Measurements from ENCODE around the gene ATXN2. TPM values are rescaled to one million over a fixed set of nuclear protein-coding genes. Genes with fewer than 3 reads are reported as not detected.

The ATXN2 gene
- total RNA-seq, 2 donors from 2014 or later = 81.0 to 109 TPM

DNA sequence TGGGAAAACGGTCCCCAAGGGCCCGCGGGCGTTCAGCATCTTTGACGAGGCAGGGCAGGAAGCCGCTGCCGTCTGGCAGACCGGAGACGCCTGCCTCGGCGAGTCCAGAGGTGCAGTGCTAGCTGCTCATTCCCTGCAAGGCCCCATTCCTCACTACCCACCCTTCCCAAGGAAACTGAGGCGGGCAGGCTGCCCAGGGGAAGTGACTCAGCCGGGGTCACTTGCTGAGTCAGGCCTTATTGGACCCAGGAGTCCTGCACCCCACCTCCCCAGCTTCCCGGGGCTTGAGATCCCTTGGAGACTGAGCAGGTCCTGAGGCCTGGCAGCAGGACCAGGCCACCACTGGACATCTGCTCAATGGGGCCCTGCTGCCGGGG lies 189.7 kb downstream of the ATXN2 start:
- Histone ChIP-seq H3K36me3 (no peaks in the 10 kb centered on the region), H3K27ac (peak overlapping the region; percentile 66 to 80), H3K9me3 (no peaks in the 10 kb centered on the region), H3K4me3 (peak overlapping the region; percentile 54), H3K27me3 (replicated peaks; ENCODE audit: insufficient read depth) (no peaks in the 10 kb centered on the region), H3K4me1 (ENCODE audit: control insufficient read depth in 1 of 2, low read depth in 2 of 2) (peaks cover 37 to 87% of the 10 kb centered on the region in 2 donors)
- no peak for DNase-seq (ENCODE audit: low spot score)
- TF ChIP-seq, protein P1, sequence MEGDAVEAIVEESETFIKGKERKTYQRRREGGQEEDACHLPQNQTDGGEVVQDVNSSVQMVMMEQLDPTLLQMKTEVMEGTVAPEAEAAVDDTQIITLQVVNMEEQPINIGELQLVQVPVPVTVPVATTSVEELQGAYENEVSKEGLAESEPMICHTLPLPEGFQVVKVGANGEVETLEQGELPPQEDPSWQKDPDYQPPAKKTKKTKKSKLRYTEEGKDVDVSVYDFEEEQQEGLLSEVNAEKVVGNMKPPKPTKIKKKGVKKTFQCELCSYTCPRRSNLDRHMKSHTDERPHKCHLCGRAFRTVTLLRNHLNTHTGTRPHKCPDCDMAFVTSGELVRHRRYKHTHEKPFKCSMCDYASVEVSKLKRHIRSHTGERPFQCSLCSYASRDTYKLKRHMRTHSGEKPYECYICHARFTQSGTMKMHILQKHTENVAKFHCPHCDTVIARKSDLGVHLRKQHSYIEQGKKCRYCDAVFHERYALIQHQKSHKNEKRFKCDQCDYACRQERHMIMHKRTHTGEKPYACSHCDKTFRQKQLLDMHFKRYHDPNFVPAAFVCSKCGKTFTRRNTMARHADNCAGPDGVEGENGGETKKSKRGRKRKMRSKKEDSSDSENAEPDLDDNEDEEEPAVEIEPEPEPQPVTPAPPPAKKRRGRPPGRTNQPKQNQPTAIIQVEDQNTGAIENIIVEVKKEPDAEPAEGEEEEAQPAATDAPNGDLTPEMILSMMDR (IDR thresholded peaks at IDR 0.05) = no peak
- ATAC-seq (ENCODE audit: insufficient number of reproducible peaks, low FRiP score, low read depth) = no peak

GRCh38 chr12:111408686-111409402 lies 190.3 kb downstream of the ATXN2 start:
- Histone ChIP-seq H3K36me3 (no peaks in the 10 kb centered on the region), H3K27me3 (replicated peaks; ENCODE audit: insufficient read depth) (no peaks in the 10 kb centered on the region), H3K27ac (peak overlapping the region; percentile 66 to 80), H3K4me1 (ENCODE audit: control insufficient read depth in 1 of 2, low read depth in 2 of 2) (peaks cover 37 to 90% of the 10 kb centered on the region in 2 donors), H3K4me3 (peak overlapping the region; percentile 54), H3K9me3 (no peaks in the 10 kb centered on the region)
- DNase-seq (ENCODE audit: low spot score) (no peak), ATAC-seq (ENCODE audit: insufficient number of reproducible peaks, low FRiP score, low read depth) (no peak)
- TF ChIP-seq, protein P1 (IDR thresholded peaks at IDR 0.05) = no peak

DNA sequence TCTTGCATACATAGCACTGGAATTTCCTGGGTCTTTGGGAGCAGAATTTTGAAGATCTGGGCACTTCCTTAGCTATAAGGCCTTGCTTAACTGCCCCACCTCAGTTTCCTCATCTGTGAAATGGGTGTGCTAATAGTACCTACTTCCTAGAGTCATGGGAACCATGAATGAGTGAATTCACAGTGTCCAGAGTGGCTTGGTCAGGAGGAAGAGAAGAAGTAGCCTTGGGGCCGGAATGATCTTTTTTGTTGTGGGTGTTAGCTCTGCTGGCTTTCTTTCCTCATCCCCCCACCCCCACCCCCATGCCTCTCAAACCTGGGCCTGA lies 191.0 kb downstream of the ATXN2 start:
- DNase-seq (ENCODE audit: low spot score) = no peak
- peaks cover 37 to 90% of the 10 kb centered on the region in 2 donors for H3K4me1 ChIP-seq (ENCODE audit: control insufficient read depth in 1 of 2, low read depth in 2 of 2)
- no peaks in the 10 kb centered on the region for H3K27me3 ChIP-seq (replicated peaks; ENCODE audit: insufficient read depth)
- no peak for ATAC-seq (ENCODE audit: insufficient number of reproducible peaks, low FRiP score, low read depth)
- H3K9me3 ChIP-seq = no peaks in the 10 kb centered on the region
- H3K36me3 ChIP-seq = no peaks in the 10 kb centered on the region
- peak overlapping the region; percentile 66 to 80 for H3K27ac ChIP-seq
- TF ChIP-seq, protein P1 (IDR thresholded peaks at IDR 0.05) = no peak
- H3K4me3 ChIP-seq = peak overlapping the region; percentile 96

DNA sequence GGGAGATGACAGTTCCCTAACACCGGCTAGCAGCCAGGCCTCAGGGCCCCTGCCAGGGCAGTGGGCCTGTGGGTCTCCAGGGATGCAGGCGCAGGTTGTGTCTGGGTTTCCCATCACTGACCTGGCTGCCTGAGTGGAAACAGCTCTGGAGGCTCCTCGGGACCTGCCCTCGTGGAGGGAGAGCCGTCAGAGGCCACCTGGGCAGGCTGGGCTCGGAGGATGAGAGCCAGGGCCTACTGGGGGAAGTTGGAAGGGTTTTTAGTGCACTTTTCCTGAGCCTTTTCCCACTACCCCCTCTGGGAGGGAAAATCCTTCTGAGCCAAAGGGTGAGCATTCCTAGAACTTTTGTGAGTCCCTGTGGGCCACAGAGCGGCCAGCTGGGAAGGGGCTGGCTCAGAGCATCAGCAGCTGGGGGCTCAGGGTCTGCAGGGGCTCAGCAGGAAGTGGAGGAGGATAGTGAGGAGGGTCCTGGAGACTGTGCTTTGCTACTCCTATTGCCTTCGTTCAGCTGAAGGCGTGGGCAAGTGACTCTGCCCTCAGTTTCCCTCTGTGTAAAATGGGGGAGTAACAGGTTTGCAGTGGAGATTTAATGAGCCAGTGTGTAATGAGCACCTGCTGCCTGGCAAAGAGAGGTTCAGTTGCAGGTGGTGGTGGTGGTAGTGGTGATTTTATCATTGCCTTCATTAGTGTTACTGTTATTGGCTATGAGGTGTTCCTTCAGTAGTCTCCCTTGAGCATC lies 191.6 kb downstream of the ATXN2 start:
- H3K36me3 ChIP-seq = no peaks in the 10 kb centered on the region
- peak overlapping the region; percentile 96 for H3K4me3 ChIP-seq
- no peaks in the 10 kb centered on the region for H3K9me3 ChIP-seq
- ATAC-seq (ENCODE audit: insufficient number of reproducible peaks, low FRiP score, low read depth) = no peak
- peak overlapping the region; percentile 65 to 66 for H3K27ac ChIP-seq
- H3K27me3 ChIP-seq (replicated peaks; ENCODE audit: insufficient read depth) = no peaks in the 10 kb centered on the region
- TF ChIP-seq, protein P1 (IDR thresholded peaks at IDR 0.05) = no peak
- DNase-seq (ENCODE audit: low spot score) = no peak
- H3K4me1 ChIP-seq (ENCODE audit: control insufficient read depth in 1 of 2, low read depth in 2 of 2) = peaks cover 39 to 90% of the 10 kb centered on the region in 2 donors

Measured in thoracic aorta (tissue), 2 donors.